Fibroblast of lung (primary cell): Measurements from ENCODE around the gene RHEB. TPM values are rescaled to one million over a fixed set of nuclear protein-coding genes. Genes with fewer than 3 reads are reported as not detected.

Experiments used
- DNase-seq, 2 donors: peaks; one replicate each; pipeline versions ENCODE4 v3.0.0 to v3.0.0-alpha.2; 2010; ENCODE audit warnings: low read depth in 2 of 2
- H2AFZ ChIP-seq: 2 replicates; pipeline ENCODE4 v1.5.1; 2012; ENCODE audit warnings: low read length, control low read depth, inconsistent platforms
- H3K27ac ChIP-seq: 2 replicates; pipeline ENCODE4 v1.5.1; 2011; ENCODE audit warnings: low read length, control low read depth; ENCODE audit not compliant: insufficient read depth
- H3K27me3 ChIP-seq: 2 replicates; pipeline ENCODE4 v1.5.1; 2011; ENCODE audit warnings: mild to moderate bottlenecking, low read length; ENCODE audit not compliant: control insufficient read depth, insufficient read depth
- H3K36me3 ChIP-seq: 2 replicates; pipeline ENCODE4 v1.5.1; 2011; ENCODE audit warnings: low read length; ENCODE audit not compliant: control insufficient read depth, insufficient read depth
- H3K4me1 ChIP-seq: 2 replicates; pipeline ENCODE4 v1.5.1; 2011; ENCODE audit warnings: low read length; ENCODE audit not compliant: control insufficient read depth, insufficient read depth; ENCODE audit errors: extremely low read depth
- H3K4me2 ChIP-seq: 2 replicates; pipeline ENCODE4 v1.5.1; 2011; ENCODE audit warnings: low read length, control low read depth; ENCODE audit not compliant: insufficient read depth; ENCODE audit errors: extremely low read depth
- H3K4me3 ChIP-seq, 4 experiments: fragments of 200-600 bp in 1 of 4; sonication (generic) in 1 of 4; replicated peaks in 1 of 4; 2 replicates each; pipeline ENCODE4 v1.5.1; 2011 to 2016; ENCODE audit warnings: low read length in 4 of 4, low read depth in 3 of 4, mild to moderate bottlenecking in 3 of 4, control low read depth in 2 of 4, inconsistent platforms in 1 of 4, mixed read lengths in 1 of 4; ENCODE audit not compliant: insufficient read depth in 1 of 4; ENCODE audit errors: control extremely low read depth in 1 of 4
- H3K79me2 ChIP-seq: 2 replicates; pipeline ENCODE4 v1.5.1; 2012; ENCODE audit warnings: mild to moderate bottlenecking, low read length, inconsistent platforms; ENCODE audit not compliant: control insufficient read depth, insufficient read depth
- H3K9ac ChIP-seq: 2 replicates; pipeline ENCODE4 v1.5.1; 2011; ENCODE audit warnings: mild to moderate bottlenecking, low read length, control low read depth; ENCODE audit not compliant: insufficient read depth
- H3K9me3 ChIP-seq: 2 replicates; pipeline ENCODE4 v1.5.1; 2012; ENCODE audit warnings: low read depth, low read length; ENCODE audit not compliant: control insufficient read depth, insufficient read depth
- H4K20me1 ChIP-seq: 2 replicates; pipeline ENCODE4 v1.5.1; 2011; ENCODE audit warnings: low read length; ENCODE audit not compliant: control insufficient read depth, insufficient read depth; ENCODE audit errors: extremely low read depth
- CTCF ChIP-seq, 2 donors: IDR thresholded peaks in 1 of 2; conservative IDR thresholded peaks in 1 of 2; 1 replicate in 1 of 2; 2 replicates in 1 of 2; pipeline ENCODE4 v1.5.1; 2011 to 2012; ENCODE audit warnings: low read length in 2 of 2, control low read depth in 1 of 2, inconsistent platforms in 1 of 2, low read depth in 1 of 2, mild to moderate bottlenecking in 1 of 2
- EZH2 ChIP-seq: IDR thresholded peaks from 2 replicates; pipeline ENCODE4 v1.5.1; 2012; ENCODE audit warnings: low read length, control low read depth, mild to moderate bottlenecking; ENCODE audit errors: missing control alignments
- polyA plus RNA-seq, 2 donors: library from polyadenylated mRNA; depleted of rRNA in 1 of 2; stranded (reverse) in 1 of 2; unstranded in 1 of 2; fragments of >200 nt; gene quantifications; 2 replicates each; pipeline ENCODE4 v1.2.1, GENCODE V29; 2011 to 2012; ENCODE audit warnings: missing spikeins in 1 of 2
- total RNA-seq: library from RNA; depleted of rRNA; stranded (reverse); fragments of >200 nt; gene quantifications from 2 replicates; pipeline ENCODE4 v1.2.1, GENCODE V29; 2014

RHEB gene
- total and polyA plus RNA-seq, 2 donors (not counting 1 experiment from before 2014, with no cell fraction given), result 81.4 to 135 TPM

- H3K4me1 ChIP-seq, result no peaks in the 10 kb centered on the region
- peaks cover 2% of the 10 kb centered on the region for H3K27me3 ChIP-seq
- TF ChIP-seq CTCF (conservative IDR thresholded peaks at IDR 0.05 in 1 of 2, IDR thresholded peaks at IDR 0.05 in 1 of 2; ENCODE audit: low read depth in 1 of 2, low read length in 2 of 2) (no peak), EZH2 (no peak)
- H2AFZ ChIP-seq, result no peak overlapping the region
- no peak overlapping the region for H3K27ac ChIP-seq
- H3K79me2 ChIP-seq, result no peaks in the 10 kb centered on the region
- no peaks in the 10 kb centered on the region for H4K20me1 ChIP-seq
- H3K9ac ChIP-seq, result no peak overlapping the region
- H3K36me3 ChIP-seq, result no peaks in the 10 kb centered on the region
- no peak overlapping the region for H3K4me2 ChIP-seq
- no peak overlapping the region for H3K4me3 ChIP-seq
- no peaks in the 10 kb centered on the region for H3K9me3 ChIP-seq
- DNase-seq, result peak in 1 of 2 donors; percentile 37
These were observed 32.1 kb upstream of the RHEB start for GRCh38 chr7:151551820-151552219.

GRCh38 chr7:151550656-151551286 is 31.1 kb upstream of the RHEB start:
- Histone ChIP-seq H3K27ac (no peak overlapping the region), H3K36me3 (no peaks in the 10 kb centered on the region), H3K4me3 (no peak overlapping the region), H3K79me2 (no peaks in the 10 kb centered on the region), H3K4me1 (no peaks in the 10 kb centered on the region), H4K20me1 (no peaks in the 10 kb centered on the region), H3K9ac (no peak overlapping the region), H3K4me2 (no peak overlapping the region), H3K27me3 (peaks cover 2% of the 10 kb centered on the region), H2AFZ (no peak overlapping the region), H3K9me3 (no peaks in the 10 kb centered on the region)
- peak; percentile 94 to 97 for DNase-seq
- TF ChIP-seq CTCF (conservative IDR thresholded peaks at IDR 0.05 in 1 of 2, IDR thresholded peaks at IDR 0.05 in 1 of 2; ENCODE audit: low read depth in 1 of 2, low read length in 2 of 2) (no peak), EZH2 (no peak)

- no peaks in the 10 kb centered on the region for H4K20me1 ChIP-seq
- TF ChIP-seq EZH2 (no peak), CTCF (conservative IDR thresholded peaks at IDR 0.05 in 1 of 2, IDR thresholded peaks at IDR 0.05 in 1 of 2; ENCODE audit: low read depth in 1 of 2, low read length in 2 of 2) (no peak)
These were observed 29.9 kb upstream of the RHEB start for GRCh38 chr7:151549644-151550043.

More at GRCh38 chr7:151549644-151550043, 29.9 kb upstream of the RHEB start:
- no peaks in the 10 kb centered on the region for H3K79me2 ChIP-seq
- H3K4me3 ChIP-seq, result no peak overlapping the region
- no peaks in the 10 kb centered on the region for H3K36me3 ChIP-seq
- H3K9me3 ChIP-seq, result no peaks in the 10 kb centered on the region
- no peak overlapping the region for H3K9ac ChIP-seq
- H3K4me2 ChIP-seq, result no peak overlapping the region
- H3K27ac ChIP-seq, result no peak overlapping the region
- H3K4me1 ChIP-seq, result no peaks in the 10 kb centered on the region
- peaks cover 2% of the 10 kb centered on the region for H3K27me3 ChIP-seq
- no peak overlapping the region for H2AFZ ChIP-seq
- no peak for DNase-seq
